NT2/D1 (cell line): ENCODE measurements around the gene SAMD9L.

Source experiments
- SUZ12 ChIP-seq: IDR thresholded peaks from 2 replicates; pipeline ENCODE4 v1.6.1; 2011; ENCODE audit not compliant: insufficient read length, insufficient read depth; ENCODE audit errors: extremely low read depth
- YY1 ChIP-seq: IDR thresholded peaks from 2 replicates; pipeline ENCODE4 v1.6.1; 2011; ENCODE audit not compliant: insufficient read length, insufficient read depth

DNA sequence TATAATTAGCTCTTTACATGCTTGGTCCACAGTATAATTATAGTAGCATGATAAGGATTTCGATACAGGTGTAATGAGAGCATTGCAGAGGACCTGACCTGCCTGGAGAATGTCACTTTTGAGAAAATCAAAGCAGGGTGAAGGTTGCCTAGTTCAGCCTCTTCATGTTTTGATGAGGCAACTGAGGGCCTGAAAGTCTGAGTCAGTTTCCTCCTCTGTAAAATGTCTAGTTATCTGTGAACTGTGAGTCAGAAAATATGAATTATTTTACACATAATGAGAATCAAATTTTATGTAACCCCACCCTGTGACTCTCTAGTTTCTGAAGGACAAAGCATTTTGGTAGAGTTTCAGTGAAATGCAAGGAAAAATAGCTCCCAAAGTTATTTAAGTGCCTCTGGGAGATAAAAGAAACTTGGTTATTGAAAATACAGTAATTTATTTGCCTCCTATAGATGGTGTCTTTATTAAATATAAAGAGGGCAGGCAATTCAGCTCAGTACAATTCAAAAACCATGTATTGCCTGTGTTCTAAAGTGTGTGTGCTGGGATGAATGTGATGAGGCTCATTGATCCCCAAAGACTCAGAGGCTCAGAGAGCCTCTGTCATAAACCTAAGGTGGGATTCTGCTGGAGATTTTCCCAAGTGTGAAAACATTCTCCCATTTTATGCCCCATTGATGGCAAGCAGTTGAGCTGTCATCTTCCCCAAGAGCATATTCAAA is 37.3 kb upstream of the SAMD9L start:
- TF ChIP-seq SUZ12, result no peak
- no peak for TF ChIP-seq YY1
